OCI-LY1 (cell line): ENCODE data around the gene DCST1.

Source experiments
- EZH2 ChIP-seq: fragments of 200-600 bp; sonication (generic), shearing (Covaris generic); IDR thresholded peaks from 2 replicates; pipeline ENCODE4 v1.8.0; 2017; ENCODE audit warnings: borderline replicate concordance, mixed run types, mild to moderate bottlenecking, antibody characterized with exemption, low read length, moderate library complexity, mixed read lengths
- TF ChIP-seq, protein P1 (sequence below): fragments of 200-600 bp; sonication (generic), shearing (Covaris generic); IDR thresholded peaks from 2 replicates; pipeline ENCODE4 v1.5.1; 2017; ENCODE audit warnings: mild to moderate bottlenecking, antibody characterized with exemption, low read length, moderate library complexity, mixed read lengths

DNA sequence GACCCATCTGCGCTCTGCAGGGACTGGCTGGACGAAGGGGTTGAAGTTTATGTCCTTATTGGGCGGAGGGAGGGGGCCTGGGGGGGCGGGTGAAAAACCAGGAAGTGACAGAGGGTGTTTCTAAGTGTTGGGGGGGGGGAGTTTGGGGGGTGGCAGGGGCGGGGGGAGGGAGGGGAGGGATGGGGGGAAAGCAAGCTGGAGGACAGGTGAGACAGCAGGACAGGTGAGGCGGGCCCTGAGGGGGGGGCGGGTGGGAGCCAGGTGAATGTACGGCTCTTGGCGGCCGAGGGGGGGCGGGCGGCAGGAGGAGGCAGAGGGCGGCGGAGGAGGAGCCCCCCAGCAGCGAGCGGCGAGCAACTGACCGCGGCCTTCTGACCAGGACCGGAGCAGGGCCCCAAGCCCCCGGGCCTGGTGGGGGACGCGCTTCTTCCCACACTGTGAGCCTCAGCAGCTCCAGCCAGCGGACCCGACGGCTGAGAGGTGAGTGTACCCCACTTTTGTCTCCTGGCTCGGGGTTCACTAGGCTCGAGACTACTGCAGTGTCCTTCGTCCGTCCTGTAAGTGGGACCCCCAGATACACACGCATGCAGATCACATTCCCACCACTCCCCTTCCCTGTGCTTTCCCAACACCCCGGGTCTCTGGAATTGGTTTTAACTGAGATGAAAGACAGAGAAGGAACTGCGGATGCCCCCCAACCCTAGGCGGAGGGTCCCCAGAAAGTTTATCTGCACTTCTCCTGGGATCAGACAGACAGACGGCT, 31.0 kb upstream of the DCST1 start, which contains the start of gene ZBTB7B:
- TF ChIP-seq, protein P1, sequence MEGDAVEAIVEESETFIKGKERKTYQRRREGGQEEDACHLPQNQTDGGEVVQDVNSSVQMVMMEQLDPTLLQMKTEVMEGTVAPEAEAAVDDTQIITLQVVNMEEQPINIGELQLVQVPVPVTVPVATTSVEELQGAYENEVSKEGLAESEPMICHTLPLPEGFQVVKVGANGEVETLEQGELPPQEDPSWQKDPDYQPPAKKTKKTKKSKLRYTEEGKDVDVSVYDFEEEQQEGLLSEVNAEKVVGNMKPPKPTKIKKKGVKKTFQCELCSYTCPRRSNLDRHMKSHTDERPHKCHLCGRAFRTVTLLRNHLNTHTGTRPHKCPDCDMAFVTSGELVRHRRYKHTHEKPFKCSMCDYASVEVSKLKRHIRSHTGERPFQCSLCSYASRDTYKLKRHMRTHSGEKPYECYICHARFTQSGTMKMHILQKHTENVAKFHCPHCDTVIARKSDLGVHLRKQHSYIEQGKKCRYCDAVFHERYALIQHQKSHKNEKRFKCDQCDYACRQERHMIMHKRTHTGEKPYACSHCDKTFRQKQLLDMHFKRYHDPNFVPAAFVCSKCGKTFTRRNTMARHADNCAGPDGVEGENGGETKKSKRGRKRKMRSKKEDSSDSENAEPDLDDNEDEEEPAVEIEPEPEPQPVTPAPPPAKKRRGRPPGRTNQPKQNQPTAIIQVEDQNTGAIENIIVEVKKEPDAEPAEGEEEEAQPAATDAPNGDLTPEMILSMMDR = no peak
- TF ChIP-seq EZH2 = no peak
